NCI-H1048 (cell line): ENCODE results near the gene FARP1.

Source experiments
- DNase-seq: peaks from one replicate; lab custom pipeline; 2025; lab: John Stamatoyannopoulos, UW

FARP1 gene

DNA sequence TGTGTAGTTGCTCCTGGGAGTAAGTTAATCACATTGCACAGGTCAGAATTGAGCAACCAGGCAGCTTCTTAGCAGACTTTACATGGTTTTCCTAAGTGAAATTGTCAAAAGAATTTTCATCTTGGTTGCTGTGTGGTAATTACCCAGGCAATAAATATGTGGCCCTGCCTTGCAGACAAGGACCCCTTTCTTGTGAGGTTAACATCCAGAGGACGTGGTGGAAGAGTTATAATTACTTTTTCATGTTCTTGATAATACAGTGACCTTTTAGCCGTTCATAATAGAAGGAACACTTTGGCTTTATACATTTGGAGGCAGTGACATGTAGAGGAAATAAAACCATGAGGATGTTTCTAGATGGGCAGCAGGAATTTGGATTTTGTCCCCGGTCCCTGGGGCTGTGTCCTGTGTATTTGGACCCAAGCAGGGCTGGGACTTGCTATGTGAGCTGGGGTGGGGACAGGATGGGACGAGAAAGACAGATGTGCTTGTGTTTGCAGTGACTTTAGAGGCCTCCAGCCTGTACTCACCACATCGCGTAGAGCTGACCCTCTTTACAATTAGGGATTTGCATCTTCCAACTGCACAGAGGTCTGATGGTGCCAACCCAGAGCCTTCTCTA is 277.8 kb downstream of the FARP1 start:
- no peak for DNase-seq

DNA sequence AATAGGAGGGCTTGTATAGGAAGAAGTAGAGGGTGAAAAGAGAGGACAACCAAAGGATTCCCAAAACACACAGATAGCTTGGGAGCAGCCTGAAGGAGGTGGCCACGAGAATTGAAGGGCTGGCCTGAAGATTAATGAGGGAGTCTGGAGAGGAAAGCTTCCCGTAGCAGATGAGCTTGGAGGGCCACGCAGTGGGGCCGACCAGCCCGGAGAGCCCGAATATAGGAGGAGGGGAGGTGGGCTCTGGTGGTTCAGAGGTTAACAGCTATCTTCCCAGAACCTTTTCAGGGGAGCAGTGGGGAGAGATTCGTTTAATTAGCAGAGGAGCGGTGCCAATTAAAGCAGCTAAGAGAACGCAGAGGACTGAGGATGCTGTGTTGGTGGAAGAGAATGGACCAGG is 279.2 kb downstream of the FARP1 start:
- DNase-seq: no peak

DNA sequence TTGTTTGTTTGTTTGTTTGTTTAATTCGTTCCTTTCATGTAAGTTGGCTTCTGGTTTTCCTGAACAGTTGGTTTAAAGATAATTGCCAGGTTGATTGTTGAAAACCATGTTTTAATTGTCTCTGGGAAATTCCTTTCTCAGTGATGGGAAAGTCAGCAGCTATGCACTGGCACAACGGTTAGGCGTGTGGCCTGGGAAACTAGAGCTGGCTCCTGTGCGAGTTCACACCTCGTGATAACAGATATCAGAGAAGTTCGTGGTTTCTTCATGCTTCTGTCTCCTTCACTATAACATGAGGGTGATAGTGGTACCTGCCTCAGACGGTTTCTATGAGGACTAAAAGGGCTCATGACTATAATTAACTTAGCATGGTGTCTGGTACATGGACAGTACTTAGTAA is 280.5 kb downstream of the FARP1 start:
- DNase-seq: no peak

DNA sequence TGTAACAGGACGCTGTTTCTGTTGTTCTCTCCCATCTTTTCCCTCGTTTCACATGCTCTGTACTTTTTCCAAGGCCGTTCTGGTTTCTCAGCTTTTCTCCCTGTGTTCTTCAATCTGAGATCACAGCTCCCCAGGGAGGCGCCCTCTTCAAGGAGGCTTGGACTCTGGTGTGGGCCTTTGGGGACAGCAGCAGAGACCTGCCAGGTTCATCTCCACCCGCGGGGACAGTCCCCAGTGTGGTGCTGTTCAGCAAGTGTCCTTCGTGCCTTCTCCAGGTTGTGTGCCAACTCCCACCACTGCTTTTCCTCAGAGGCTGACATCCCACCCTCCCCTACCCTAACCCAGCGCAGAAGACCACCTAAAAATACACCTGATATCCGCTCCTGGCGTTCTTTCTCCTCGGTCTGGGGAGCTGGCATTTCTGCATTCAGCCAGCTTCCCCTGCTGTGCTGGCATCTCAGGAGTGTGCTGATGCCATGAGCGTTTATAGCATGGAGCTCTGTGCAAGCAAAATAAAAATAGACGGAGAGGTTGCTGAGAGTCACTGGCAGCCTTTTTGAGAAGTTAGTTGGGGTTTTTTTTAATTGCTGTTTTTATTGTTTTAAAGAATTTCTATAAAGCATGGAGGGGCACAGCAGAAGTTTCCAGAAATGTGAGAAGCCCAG is 284.6 kb downstream of the FARP1 start:
- no peak for DNase-seq

DNA sequence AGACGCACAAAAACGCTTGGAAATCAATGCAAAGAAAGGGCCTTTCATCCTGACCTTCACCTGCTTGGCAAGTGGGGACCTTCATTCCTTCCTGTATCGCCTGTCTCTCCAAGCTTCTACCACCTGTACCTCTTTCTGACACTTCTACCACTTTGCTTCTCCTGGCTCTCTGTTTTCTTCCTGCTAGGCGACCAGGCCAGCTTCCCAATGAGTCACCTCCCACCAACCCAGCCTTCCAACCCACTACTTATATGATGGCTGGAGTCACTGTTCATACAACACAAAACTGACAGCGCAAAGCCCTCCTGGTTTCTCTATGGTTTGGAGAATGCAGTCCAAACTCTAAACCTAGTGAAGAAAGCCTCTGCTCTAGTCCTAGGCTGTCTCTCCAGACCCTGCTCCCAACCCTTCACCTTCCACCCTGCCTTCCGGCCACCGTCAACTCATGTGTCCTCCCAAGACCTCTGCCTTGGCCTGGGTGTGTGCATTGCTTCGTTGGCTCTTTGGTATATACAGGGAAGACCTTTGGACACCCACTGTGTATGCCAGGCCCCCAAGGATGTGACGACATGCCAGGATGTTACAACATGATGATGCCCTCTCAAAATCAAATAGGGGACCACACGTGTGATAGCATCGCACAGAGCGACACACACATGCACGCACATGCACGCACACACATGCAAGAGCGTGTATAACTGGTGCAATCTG is 285.5 kb downstream of the FARP1 start:
- DNase-seq: no peak

DNA sequence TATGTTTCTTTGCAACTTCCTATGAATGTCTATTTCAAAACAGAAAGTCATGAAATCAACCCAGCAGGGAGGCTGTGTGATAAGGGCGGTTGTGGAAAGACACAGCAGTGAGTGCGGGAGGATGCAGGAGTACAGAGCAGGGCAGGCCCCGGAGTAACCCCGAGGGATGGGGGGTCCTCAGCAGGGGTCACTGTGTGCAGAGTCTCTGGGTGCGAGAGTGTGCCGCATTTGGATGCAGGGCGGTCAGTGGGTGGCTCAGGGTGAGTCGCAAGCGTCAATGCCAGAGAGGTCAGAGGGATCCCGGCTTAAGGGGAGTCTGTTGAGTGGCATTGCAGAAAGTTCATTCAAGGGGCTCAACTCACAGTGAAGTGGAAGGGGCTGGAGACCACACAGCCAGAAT is 286.2 kb downstream of the FARP1 start:
- DNase-seq: no peak

DNA sequence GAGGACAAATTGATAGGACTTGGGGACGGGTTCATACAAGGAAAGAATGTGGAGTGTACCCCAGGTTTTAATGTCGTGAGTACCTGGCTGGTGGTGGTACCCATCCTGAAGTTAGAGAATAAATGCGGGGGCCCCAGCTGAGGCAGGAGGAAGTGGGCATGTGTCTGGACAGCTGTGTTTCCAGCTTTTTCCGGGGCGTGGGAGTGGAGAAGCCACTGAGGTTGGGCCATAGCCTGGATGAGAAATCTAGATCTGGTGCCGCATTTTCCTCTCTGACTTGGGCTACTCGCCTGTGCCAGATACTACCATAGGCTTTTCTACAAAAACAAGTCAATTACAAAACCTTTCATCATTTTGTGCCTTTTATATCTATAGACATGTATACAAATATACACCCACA is 286.6 kb downstream of the FARP1 start:
- DNase-seq: no peak

DNA sequence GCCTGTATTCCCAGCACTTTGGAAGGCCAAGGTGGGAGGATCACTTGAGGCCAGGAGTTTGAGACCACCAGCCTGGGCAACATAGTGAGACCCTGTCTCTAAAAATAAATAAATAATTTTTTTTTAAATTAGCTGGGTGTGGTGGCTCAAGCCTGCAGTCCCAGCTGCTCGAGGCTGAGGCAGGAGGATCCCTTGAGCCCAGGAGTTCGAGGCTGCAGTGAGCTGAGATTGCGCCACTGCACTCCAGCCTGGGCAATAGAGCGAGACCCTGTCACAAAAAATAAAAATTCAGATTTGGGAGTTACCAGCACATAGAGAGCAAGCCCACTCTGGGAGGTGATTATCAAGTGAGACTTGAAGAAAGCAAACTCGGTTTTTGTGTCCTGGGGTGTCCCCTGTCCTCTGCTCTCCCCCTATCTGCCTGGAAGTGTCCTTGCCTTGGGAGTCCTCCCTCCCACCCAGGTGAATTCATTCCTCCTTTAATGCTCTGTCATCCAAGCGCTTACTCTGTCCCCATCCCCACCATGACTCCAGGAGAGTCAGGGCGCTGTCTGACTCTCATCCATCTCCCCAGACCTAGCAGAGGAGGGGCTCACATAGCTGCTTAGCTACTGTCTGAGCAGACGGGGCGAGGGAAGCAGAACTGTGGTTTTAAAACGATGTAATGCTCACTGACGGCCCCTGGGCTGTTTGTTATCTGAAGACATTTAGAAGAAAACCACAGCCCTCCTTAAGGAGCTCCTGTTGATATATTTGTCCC is 287.3 kb downstream of the FARP1 start:
- no peak for DNase-seq

DNA sequence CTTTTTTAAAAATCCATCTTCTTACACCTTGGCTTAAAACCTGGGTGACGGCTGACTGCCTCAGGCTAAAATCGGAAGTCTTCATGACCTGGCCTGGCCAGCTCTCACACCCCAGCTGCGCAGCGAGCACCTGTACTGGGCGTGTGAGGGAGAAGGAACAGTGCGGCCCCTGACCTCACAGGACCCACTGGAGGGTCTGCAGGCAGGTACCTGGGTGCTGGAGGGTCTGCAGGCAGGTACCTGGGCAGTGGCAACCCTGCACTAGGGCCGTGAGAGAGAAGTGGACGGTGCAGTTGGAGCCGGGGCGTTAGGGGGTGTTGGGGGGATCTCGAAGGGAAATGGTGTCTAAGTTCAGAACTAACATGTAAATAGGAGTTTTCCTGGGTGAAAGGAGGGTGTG is 289.7 kb downstream of the FARP1 start:
- no peak for DNase-seq

DNA sequence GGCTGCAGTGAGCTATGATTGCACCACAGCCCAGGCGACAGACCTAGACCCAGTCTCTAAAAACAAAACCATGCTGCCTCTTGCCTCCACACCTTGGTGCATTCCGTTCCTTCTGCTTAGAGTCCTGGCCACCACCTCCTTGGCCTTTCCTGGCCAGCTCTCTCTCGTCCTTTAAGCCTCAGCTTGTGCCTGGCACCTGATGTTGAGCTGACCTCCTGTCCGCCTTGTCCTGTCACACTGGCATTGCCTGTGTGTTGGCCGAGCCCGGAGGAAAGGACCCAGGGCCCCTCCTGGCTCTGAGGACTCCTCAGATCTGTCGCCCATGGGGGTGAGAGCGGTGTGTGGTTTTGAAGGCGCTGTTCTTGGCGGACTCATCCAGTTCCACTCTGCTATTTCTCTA is 290.8 kb downstream of the FARP1 start:
- no peak for DNase-seq

DNA sequence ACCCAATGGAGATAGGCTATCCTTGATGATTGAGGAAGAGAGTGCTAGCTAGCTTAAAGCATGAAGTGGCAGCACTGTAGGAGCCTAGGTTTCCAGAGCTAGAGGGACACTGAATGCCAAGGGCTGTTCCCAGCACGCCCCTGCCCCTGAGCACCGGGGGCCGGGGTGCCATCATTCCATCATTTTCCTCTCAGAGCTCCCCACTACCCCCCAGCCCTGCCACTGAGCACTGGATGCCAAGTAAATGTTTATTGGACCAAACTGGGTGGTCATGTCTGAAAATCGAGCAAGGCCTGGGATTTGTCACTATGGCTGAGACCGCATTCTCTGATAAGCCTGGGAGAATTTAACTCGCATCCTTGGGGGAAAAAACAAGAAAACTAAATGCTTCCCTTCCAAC is 291.2 kb downstream of the FARP1 start:
- DNase-seq: no peak

DNA sequence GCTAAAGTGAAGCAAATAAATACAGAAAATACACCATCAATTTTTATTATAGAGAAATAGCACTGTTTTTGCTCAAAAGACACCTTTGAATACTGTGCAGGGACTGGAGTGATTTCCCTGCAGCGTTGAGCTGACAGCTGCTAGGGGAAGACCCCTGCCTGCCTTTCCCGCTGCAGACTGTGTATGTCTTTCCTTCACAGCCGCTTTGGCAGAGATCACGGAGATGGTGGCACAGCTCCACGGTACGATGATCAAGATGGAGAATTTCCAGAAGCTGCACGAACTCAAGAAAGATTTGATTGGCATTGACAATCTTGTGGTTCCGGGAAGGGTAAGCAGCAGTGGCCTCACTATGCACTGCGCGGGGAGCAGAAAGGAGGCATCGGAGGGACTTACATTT is 292.5 kb downstream of the FARP1 start:
- DNase-seq: no peak

DNA sequence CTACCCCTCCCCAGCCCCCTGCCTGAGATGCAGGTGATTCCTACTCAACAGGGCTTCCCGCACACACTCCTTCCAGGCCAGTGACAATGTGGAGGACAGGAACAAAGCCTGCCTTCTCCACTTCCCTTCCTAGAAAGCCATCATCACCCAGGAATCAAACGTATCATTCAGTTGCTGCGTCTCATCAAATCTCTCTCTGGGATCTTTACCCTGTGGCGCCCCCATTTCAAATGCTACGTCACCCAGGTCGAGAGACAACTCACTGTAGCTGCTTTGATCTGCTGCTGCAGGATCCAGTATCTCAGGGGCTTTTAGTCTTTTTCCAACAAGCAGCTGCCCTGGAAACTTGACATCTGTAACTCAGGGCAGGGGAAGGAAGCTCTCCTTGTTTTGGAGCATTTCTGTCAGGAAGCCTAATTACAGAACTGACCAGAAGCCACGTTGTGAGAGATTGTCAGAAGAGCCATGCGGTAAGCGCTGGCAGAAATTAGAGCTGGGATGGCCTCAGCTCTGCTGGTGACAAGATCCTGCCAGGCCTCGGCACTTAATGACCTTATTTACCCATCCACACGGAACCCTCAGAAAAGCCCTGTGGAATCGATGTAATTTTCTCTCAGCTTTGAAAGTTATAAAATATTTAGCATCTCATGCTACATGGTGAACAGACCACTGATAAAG is 293.5 kb downstream of the FARP1 start:
- DNase-seq: no peak

DNA sequence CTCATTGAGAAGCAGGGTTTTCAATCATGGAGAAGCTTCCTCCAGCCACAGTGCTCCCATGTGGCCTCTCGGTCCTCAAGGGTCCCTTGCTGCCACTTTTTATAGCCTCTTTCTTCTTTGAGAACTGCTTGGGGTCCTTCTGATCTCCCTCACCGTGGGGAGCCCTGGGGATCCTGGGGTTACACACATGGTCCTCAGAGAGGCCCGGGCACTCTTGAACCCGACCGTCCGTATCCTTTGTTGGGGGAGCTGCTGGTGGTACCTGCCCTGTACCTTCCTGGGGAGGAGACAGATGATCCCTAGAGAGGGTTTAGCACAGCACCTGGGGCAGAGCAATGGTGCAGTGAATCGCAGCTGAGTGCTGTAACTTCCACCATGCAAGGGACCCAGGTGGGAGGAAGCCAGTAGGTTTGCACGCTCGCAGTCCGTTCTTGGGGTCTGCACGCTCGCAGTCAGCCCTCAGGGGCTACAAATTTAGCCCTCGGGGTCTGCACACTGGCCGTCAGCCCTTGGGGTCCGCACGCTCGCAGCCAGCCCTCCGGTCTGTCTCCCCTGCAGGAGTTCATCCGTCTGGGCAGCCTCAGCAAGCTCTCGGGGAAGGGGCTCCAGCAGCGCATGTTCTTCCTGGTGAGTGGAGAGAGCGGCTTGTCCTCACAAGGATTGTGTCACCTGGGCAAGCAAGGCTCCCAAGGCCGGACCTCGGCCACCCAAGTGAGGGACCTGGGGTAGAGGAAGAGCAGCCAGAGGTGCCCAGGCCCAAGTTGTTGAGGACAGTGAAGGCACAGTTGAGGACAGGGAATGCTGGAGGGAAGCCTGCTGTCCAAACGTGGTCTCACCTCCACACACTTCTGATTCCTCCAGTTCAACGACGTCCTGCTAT is 295.6 kb downstream of the FARP1 start:
- no peak for DNase-seq

DNA sequence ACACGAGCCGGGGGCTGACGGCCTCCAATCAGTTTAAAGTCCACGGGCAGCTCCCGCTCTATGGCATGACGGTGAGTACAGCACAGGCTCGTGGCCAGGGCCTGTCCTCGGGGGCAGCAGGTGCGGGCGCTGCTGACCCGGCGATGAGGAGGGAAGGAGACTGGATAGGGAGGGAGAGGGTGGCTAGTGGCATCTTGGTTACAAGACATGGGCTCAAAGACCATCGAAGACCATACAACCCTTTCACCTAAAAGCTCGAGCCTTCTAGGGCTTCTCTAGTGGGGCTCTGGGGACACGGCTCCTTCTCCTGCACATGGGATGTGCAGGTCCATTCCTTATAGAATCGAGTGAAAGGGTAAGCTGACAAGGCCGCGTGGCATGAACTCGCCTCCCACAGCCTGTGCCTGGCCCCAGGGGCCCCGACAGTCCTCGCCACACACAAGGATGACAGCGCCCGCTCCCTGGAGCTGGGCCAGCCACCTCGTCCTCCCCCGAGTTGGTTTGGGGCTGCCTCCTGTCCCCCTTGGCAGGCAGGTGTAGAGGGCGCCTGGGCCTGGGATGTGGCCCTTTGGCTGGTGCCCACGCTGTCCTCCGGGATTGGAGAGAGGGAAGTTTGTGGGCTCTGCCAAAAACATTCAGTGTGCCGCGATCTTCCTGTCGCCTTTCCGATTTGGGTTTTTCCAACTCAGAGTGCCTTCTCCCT is 296.4 kb downstream of the FARP1 start:
- DNase-seq: no peak

DNA sequence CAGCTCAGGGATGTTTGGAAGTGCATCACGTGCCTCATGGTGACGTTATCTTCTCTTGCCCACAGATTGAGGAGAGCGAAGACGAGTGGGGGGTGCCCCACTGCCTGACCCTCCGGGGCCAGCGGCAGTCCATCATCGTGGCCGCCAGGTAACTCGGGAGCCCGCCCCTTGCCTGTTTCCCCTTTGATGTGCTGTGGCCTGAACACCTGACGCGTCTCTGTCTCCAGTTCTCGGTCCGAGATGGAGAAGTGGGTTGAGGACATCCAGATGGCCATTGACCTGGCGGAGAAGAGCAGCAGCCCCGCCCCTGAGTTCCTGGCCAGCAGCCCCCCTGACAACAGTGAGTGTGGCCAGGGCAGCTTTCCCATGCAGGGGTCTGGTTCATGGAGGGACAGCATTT is 297.0 kb downstream of the FARP1 start:
- DNase-seq: no peak

DNA sequence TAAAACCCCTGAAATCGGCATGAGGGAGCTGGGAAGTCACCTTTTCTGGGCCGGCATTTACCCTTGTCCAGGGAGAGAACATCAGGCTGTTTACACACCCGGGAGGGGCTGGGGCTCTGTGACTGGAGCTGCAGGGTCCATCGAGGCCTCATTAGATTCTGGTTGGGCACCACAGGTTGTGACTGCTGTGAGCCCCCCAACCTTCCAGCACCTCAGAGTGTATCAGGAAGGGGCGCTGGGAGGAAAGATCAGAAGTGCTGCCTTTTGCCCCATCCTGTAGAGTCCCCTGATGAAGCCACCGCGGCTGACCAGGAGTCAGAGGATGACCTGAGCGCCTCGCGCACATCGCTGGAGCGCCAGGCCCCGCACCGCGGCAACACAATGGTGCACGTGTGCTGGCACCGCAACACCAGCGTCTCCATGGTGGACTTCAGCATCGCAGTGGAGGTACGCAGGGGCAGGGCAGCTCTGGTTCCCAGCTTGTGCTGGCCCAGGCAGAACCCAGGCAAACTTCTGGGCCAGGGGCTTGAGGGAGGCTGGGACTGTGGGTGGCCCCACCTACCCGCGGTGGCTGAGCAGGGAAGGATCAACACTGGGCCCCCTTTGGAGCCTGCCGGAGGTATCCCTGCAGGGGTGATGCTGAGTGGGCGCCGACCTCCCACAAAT is 297.6 kb downstream of the FARP1 start:
- no peak for DNase-seq

DNA sequence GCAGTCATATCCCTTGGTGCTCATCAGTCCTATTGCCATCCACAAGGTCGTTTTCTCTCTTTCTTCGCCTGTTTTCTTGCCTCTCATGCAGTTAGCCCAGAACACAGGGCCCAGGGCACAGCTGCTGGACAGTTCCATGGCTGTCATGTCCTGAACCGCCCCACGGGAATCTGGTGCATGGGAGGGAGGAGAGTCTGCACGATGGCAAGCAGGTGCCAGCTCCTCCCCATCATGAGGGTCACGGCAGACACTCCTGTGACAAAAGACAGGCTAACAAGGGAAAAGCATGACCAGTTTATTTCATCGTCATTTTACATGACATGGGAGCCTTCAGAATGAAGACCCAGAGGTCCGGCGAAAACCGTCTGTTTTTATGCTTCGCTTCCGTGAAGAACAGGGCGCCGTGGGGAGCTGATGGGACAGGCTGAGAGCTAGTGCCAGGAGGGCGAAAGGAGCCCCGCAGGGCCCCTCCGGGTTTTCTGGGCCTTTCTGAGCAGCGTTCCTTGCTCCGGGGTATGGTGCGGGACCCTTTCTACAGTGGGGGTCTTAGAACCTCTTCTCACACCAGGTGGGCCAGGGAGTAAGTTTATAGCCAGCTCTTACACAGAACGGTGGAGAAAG is 298.3 kb downstream of the FARP1 start:
- no peak for DNase-seq

DNA sequence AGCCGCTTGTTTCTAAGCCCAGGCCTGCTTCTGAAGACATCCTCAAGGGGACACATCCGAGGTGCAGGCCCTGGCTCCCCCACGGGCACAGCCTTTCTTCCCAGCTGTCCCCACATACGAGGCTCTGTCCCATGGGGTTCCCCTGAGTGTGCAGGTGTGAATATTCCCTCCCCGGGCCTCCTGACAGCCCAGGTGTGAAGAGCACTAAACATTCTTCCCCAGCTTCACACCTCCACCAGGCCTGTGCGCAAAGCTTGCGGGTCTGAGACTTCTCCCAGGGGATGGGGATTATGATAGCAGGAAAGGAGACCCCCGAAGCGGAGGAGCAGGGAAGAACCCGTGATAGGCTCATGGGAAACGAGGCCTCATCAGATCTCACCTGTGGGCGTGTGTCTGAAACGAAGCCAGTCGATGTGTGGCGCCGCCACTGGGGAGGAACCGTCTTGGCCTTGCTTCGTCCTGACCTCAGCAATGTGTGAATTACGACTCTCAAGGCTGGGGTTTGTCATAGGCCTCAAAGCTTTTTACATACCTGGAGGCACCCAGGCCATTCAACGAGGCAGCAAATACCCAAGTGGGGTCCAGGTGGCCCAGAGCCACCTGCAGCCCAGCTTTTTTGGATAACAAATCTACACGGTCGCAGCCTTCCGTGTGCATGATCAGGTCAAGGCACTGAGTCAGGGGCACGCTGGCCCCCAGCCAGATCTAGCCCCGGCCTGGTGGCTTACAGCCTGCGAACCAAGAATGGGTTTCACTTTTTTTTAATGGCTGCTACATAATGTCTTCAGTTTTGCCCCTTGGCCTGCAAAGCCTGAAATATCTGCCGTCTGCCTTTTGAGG is 299.7 kb downstream of the FARP1 start:
- no peak for DNase-seq
